ENCODE results near the gene PHLDB1. TPM values are rescaled to one million over a fixed set of nuclear protein-coding genes. Genes with fewer than 3 reads are reported as not detected.
A peak's percentile ranks its signal among the peaks of the same experiment; 100 is the strongest.

The PHLDB1 gene
- polyA plus RNA-seq, 3 donors, result 0.17 TPM; not detected in 2

- Histone ChIP-seq H3K36me3 (replicated peaks in 1 of 2; ENCODE audit: control insufficient read depth in 1 of 2, insufficient read depth in 2 of 2, low read length in 2 of 2) (no peaks in the 10 kb centered on the region), H3K27ac (ENCODE audit: low read depth in 1 of 2, low read length in 2 of 2) (no peak overlapping the region), H2AFZ (ENCODE audit: insufficient read depth, low read depth, low read length, poor library complexity, severe bottlenecking) (no peak overlapping the region), H3K4me2 (replicated peaks; ENCODE audit: extremely low read depth, low read length, poor library complexity, severe bottlenecking) (no peak overlapping the region), H3K79me2 (ENCODE audit: insufficient read depth, low read length) (no peaks in the 10 kb centered on the region), H3K4me3 (replicated peaks in 1 of 3; ENCODE audit: low read depth in 2 of 3, low read length in 3 of 3) (no peak overlapping the region), H4K20me1 (ENCODE audit: insufficient read depth, low read length) (no peaks in the 10 kb centered on the region), H3K9ac (ENCODE audit: insufficient read depth, low read length, poor library complexity, severe bottlenecking) (no peak overlapping the region), H3K9me3 (replicated peaks in 1 of 2; ENCODE audit: control insufficient read depth in 1 of 2, insufficient read depth in 1 of 2, low read length in 2 of 2) (no peaks in the 10 kb centered on the region), H3K27me3 (ENCODE audit: control insufficient read depth in 2 of 2, insufficient read depth in 2 of 2, low read length in 2 of 2) (no peaks in the 10 kb centered on the region), H3K4me1 (ENCODE audit: control insufficient read depth in 1 of 2, insufficient read depth in 2 of 2, low read length in 2 of 2) (no peaks in the 10 kb centered on the region)
- H3K9me3 Mint-ChIP-seq, result no peaks in the 10 kb centered on the region
- H3K36me3 Mint-ChIP-seq, result no peaks in the 10 kb centered on the region
- no peak overlapping the region for H3K4me3 Mint-ChIP-seq
- intact Hi-C loops (cut with micrococcal nuclease), result no loop called here
- TF ChIP-seq, protein P1, sequence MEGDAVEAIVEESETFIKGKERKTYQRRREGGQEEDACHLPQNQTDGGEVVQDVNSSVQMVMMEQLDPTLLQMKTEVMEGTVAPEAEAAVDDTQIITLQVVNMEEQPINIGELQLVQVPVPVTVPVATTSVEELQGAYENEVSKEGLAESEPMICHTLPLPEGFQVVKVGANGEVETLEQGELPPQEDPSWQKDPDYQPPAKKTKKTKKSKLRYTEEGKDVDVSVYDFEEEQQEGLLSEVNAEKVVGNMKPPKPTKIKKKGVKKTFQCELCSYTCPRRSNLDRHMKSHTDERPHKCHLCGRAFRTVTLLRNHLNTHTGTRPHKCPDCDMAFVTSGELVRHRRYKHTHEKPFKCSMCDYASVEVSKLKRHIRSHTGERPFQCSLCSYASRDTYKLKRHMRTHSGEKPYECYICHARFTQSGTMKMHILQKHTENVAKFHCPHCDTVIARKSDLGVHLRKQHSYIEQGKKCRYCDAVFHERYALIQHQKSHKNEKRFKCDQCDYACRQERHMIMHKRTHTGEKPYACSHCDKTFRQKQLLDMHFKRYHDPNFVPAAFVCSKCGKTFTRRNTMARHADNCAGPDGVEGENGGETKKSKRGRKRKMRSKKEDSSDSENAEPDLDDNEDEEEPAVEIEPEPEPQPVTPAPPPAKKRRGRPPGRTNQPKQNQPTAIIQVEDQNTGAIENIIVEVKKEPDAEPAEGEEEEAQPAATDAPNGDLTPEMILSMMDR (IDR thresholded peaks at IDR 0.05), result no peak
- WGBS (ENCODE audit: insufficient coverage), result 8% methylated on average over 3 of the region's 4 CpGs
- H3K27me3 Mint-ChIP-seq (ENCODE audit: low read depth in 3 of 3), result peaks cover 0 to 9% (median 0%) of the 10 kb centered on the region in 3 donors
- H3K4me1 Mint-ChIP-seq, result no peaks in the 10 kb centered on the region
- peak overlapping the region in 1 of 7 donors; percentile 58 for H3K27ac Mint-ChIP-seq
- no peak for DNase-seq
Measured at GRCh38 chr11:118652681-118653181, 45.3 kb downstream of the PHLDB1 start.

- H2AFZ ChIP-seq (ENCODE audit: insufficient read depth, low read depth, low read length, poor library complexity, severe bottlenecking), result no peak overlapping the region
- no peaks in the 10 kb centered on the region for H3K79me2 ChIP-seq (ENCODE audit: insufficient read depth, low read length)
- H3K27ac ChIP-seq (ENCODE audit: low read depth in 1 of 2, low read length in 2 of 2), result no peak overlapping the region
- no peaks in the 10 kb centered on the region for H3K9me3 ChIP-seq (replicated peaks in 1 of 2; ENCODE audit: control insufficient read depth in 1 of 2, insufficient read depth in 1 of 2, low read length in 2 of 2)
- Mint-ChIP-seq H3K27ac (no peak overlapping the region), H3K36me3 (no peaks in the 10 kb centered on the region), H3K27me3 (ENCODE audit: low read depth in 3 of 3) (peaks cover 1 to 5% (median 5%) of the 10 kb centered on the region in 3 donors), H3K4me3 (no peak overlapping the region), H3K4me1 (no peaks in the 10 kb centered on the region), H3K9me3 (no peaks in the 10 kb centered on the region)
- TF ChIP-seq, protein P1 (IDR thresholded peaks at IDR 0.05), result no peak
- no peaks in the 10 kb centered on the region for H4K20me1 ChIP-seq (ENCODE audit: insufficient read depth, low read length)
- no peaks in the 10 kb centered on the region for H3K27me3 ChIP-seq (ENCODE audit: control insufficient read depth in 2 of 2, insufficient read depth in 2 of 2, low read length in 2 of 2)
- intact Hi-C loops (cut with micrococcal nuclease), result no loop called here
- no peak overlapping the region for H3K9ac ChIP-seq (ENCODE audit: insufficient read depth, low read length, poor library complexity, severe bottlenecking)
- WGBS (ENCODE audit: insufficient coverage), result 94% methylated on average over 8 of the region's 8 CpGs
- H3K4me3 ChIP-seq (replicated peaks in 1 of 3; ENCODE audit: low read depth in 2 of 3, low read length in 3 of 3), result no peak overlapping the region
- H3K36me3 ChIP-seq (replicated peaks in 1 of 2; ENCODE audit: control insufficient read depth in 1 of 2, insufficient read depth in 2 of 2, low read length in 2 of 2), result no peaks in the 10 kb centered on the region
- no peaks in the 10 kb centered on the region for H3K4me1 ChIP-seq (ENCODE audit: control insufficient read depth in 1 of 2, insufficient read depth in 2 of 2, low read length in 2 of 2)
- no peak for DNase-seq
- no peak overlapping the region for H3K4me2 ChIP-seq (replicated peaks; ENCODE audit: extremely low read depth, low read length, poor library complexity, severe bottlenecking)
Measured at GRCh38 chr11:118653684-118654390, 46.4 kb downstream of the PHLDB1 start.

All from CD14-positive monocyte (primary cell).